ENCODE results near the gene OR2T34. TPM values are rescaled to one million over a fixed set of nuclear protein-coding genes. Genes with fewer than 3 reads are reported as not detected.

OR2T34 gene
- total and polyA plus RNA-seq, 2 experiments from 2014 or later = not detected

DNA sequence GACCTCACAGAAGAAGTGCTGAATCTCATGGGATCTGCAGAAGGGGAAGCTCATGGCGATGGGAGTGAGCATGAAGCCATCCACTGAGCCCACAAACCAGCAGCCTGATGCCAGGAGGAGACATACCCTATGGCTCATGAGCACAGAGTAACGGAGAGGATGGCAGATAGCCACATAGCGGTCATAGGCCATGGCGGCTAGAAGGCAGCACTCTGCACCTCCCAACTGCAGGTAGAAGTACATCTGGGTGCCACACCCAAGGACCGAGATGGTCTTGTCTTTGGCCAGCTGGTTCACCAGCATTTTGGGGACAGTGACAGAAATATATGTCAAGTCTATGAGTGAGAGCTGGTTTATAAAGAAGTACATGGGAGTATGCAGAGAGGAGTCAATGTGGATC is 18.7 kb upstream of the OR2T34 start:
- H3K27me3 ChIP-seq = no peaks in the 10 kb centered on the region
- no peak overlapping the region for H3K27ac ChIP-seq
- TF ChIP-seq, protein P1, sequence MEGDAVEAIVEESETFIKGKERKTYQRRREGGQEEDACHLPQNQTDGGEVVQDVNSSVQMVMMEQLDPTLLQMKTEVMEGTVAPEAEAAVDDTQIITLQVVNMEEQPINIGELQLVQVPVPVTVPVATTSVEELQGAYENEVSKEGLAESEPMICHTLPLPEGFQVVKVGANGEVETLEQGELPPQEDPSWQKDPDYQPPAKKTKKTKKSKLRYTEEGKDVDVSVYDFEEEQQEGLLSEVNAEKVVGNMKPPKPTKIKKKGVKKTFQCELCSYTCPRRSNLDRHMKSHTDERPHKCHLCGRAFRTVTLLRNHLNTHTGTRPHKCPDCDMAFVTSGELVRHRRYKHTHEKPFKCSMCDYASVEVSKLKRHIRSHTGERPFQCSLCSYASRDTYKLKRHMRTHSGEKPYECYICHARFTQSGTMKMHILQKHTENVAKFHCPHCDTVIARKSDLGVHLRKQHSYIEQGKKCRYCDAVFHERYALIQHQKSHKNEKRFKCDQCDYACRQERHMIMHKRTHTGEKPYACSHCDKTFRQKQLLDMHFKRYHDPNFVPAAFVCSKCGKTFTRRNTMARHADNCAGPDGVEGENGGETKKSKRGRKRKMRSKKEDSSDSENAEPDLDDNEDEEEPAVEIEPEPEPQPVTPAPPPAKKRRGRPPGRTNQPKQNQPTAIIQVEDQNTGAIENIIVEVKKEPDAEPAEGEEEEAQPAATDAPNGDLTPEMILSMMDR (IDR thresholded peaks at IDR 0.05; ENCODE audit: low read depth, low read length) = no peak
- H3K4me3 ChIP-seq = no peak overlapping the region
- H3K36me3 ChIP-seq = no peaks in the 10 kb centered on the region
- H3K9me3 ChIP-seq (ENCODE audit: low read depth) = no peaks in the 10 kb centered on the region
- DNase-seq (ENCODE audit: low read depth in 1 of 2, low spot score in 1 of 2) = no peak
- H3K4me1 ChIP-seq (ENCODE audit: low read depth) = no peaks in the 10 kb centered on the region

DNA sequence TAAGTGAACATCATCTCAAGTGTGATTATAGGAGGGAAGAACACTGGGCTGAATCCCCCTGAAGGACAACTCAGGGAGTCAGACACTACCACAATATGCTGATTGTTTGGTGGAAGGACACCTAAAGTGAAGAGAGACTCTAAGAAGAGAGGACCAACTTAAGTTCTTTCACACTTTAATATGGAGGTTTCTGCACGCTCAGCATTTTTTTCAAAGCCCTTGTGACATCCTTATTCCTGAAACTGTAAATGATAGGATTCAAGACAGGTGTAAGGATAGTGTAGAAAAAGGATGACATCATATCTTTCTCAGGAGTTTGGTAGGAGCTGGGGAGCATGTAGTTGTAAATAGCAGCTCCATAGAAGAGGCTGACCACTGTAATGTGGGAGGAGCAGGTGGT is 18.1 kb upstream of the OR2T34 start:
- Histone ChIP-seq H3K27me3 (no peaks in the 10 kb centered on the region), H3K9me3 (ENCODE audit: low read depth) (no peaks in the 10 kb centered on the region), H3K4me3 (no peak overlapping the region), H3K36me3 (no peaks in the 10 kb centered on the region), H3K4me1 (ENCODE audit: low read depth) (no peaks in the 10 kb centered on the region), H3K27ac (no peak overlapping the region)
- TF ChIP-seq, protein P1 (IDR thresholded peaks at IDR 0.05; ENCODE audit: low read depth, low read length) = no peak
- DNase-seq (ENCODE audit: low read depth in 1 of 2, low spot score in 1 of 2) = no peak

DNA sequence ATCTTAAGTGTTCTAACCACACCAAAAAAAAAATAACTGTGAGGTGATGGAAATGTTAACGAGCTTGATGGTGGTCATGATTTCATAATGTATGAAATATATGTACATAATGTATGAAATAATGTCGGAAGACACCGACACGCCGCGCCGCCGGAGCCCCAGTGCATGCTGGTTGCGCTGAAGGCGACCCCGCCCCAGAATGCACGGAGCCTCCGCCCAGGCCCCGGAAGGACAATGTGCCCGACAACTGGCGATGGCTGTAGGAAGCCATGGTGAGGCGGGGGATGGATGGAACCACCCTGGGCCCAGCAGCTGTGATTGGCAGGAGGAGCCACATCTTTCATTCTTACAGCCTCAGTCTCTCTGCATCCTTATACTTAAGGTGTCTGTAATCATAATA is 15.5 kb upstream of the OR2T34 start:
- no peaks in the 10 kb centered on the region for H3K4me1 ChIP-seq (ENCODE audit: low read depth)

DNA sequence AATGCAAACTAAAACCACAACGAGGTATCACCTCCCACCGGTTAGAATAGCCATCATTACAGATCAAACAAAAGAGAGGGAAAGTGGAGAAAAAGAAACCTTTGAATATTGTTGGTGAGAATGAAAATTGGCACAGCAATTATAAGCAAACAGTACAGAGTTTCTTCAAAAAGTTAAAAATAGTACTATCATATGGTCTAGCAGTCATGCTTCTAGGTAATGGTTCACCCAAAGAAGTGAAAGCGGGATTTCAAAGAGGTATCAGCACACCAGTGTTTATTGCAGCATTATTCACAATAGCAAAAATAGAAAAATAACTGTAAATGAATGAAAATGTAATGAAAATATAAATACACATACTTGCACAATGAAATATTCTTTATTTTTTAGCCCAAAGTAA is 14.8 kb upstream of the OR2T34 start:
- H3K27me3 ChIP-seq = no peaks in the 10 kb centered on the region
- H3K36me3 ChIP-seq = no peaks in the 10 kb centered on the region
- no peak overlapping the region for H3K27ac ChIP-seq
- no peak overlapping the region for H3K4me3 ChIP-seq
- no peaks in the 10 kb centered on the region for H3K4me1 ChIP-seq (ENCODE audit: low read depth)
- TF ChIP-seq, protein P1 (IDR thresholded peaks at IDR 0.05; ENCODE audit: low read depth, low read length) = no peak
- no peak for DNase-seq (ENCODE audit: low read depth in 1 of 2, low spot score in 1 of 2)
- no peaks in the 10 kb centered on the region for H3K9me3 ChIP-seq (ENCODE audit: low read depth)

More for the DNA sequence above, 15.5 kb upstream of the OR2T34 start:
- Histone ChIP-seq H3K27me3 (no peaks in the 10 kb centered on the region), H3K36me3 (no peaks in the 10 kb centered on the region), H3K4me3 (no peak overlapping the region), H3K27ac (no peak overlapping the region), H3K9me3 (ENCODE audit: low read depth) (no peaks in the 10 kb centered on the region)
- DNase-seq (ENCODE audit: low read depth in 1 of 2, low spot score in 1 of 2) = no peak
- TF ChIP-seq, protein P1 (IDR thresholded peaks at IDR 0.05; ENCODE audit: low read depth, low read length) = no peak

DNA sequence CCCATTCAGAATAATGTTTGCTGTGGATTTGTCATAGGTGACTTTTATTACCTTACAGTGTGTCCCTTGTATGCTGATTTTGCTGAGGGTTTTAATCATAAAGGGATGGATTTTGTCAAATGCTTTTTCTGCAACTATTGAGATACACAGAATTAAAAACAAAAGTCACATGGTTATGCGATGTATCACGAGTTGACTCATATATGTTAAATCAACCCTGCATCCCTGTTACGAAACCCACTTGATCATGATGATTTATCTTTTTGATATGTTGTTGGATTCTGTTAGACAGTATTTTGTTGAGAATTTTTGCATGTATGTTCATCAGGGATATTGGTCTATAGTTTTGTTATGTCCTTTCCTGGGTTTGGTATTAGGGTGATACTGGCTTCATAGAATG is 10.7 kb upstream of the OR2T34 start:
- H3K36me3 ChIP-seq = no peaks in the 10 kb centered on the region
- no peaks in the 10 kb centered on the region for H3K27me3 ChIP-seq
- DNase-seq (ENCODE audit: low read depth in 1 of 2, low spot score in 1 of 2) = no peak
- H3K9me3 ChIP-seq (ENCODE audit: low read depth) = no peaks in the 10 kb centered on the region
- TF ChIP-seq, protein P1 (IDR thresholded peaks at IDR 0.05; ENCODE audit: low read depth, low read length) = no peak
- no peak overlapping the region for H3K27ac ChIP-seq
- H3K4me3 ChIP-seq = no peak overlapping the region
- H3K4me1 ChIP-seq (ENCODE audit: low read depth) = no peaks in the 10 kb centered on the region
